ENCODE measurements around the gene SOX15. TPM values are rescaled to one million over a fixed set of nuclear protein-coding genes. Genes with fewer than 3 reads are reported as not detected.

The SOX15 gene
- total RNA-seq, 1 donor from 2014 or later = 18.7 TPM

- no peak for TF ChIP-seq CTCF (conservative IDR thresholded peaks at IDR 0.05; ENCODE audit: low read depth, low read length)
Observed at GRCh38 chr17:7572338-7572587, 17.6 kb downstream of the SOX15 start.

GRCh38 chr17:7570351-7570750 lies 19.5 kb downstream of the SOX15 start:
- H3K4me3 ChIP-seq (ENCODE audit: low read depth, low read length) = no peak overlapping the region
- TF ChIP-seq CTCF (conservative IDR thresholded peaks at IDR 0.05; ENCODE audit: low read depth, low read length) = no peak
- DNase-seq (ENCODE audit: low read depth) = no peak

More at GRCh38 chr17:7572338-7572587, 17.6 kb downstream of the SOX15 start:
- no peak for DNase-seq (ENCODE audit: low read depth)
- peak overlapping the region; percentile 75 for H3K4me3 ChIP-seq (ENCODE audit: low read depth, low read length)

- no peak for DNase-seq (ENCODE audit: low read depth)
- no peak overlapping the region for H3K4me3 ChIP-seq (ENCODE audit: low read depth, low read length)
- TF ChIP-seq CTCF (conservative IDR thresholded peaks at IDR 0.05; ENCODE audit: low read depth, low read length) = no peak
Observed at GRCh38 chr17:7569571-7569970, 20.3 kb downstream of the SOX15 start.

GRCh38 chr17:7563115-7563869 lies 26.6 kb downstream of the SOX15 start:
- no peak for DNase-seq (ENCODE audit: low read depth)
- H3K4me3 ChIP-seq (ENCODE audit: low read depth, low read length) = peak overlapping the region; percentile 89
- TF ChIP-seq CTCF (conservative IDR thresholded peaks at IDR 0.05; ENCODE audit: low read depth, low read length) = no peak

- TF ChIP-seq CTCF (conservative IDR thresholded peaks at IDR 0.05; ENCODE audit: low read depth, low read length) = no peak
- peak overlapping the region; percentile 89 for H3K4me3 ChIP-seq (ENCODE audit: low read depth, low read length)
- no peak for DNase-seq (ENCODE audit: low read depth)
Observed at GRCh38 chr17:7562208-7562605, 27.7 kb downstream of the SOX15 start.

- DNase-seq (ENCODE audit: low read depth) = no peak
- peak within 1 kb of the TSS; percentile 89 for H3K4me3 ChIP-seq (ENCODE audit: low read depth, low read length)
- no peak for TF ChIP-seq CTCF (conservative IDR thresholded peaks at IDR 0.05; ENCODE audit: low read depth, low read length)
Observed at GRCh38 chr17:7561589-7562207, 28.2 kb downstream of the SOX15 start, which contains the start of gene SENP3. Gene SENP3 (plus strand): TSS chr17:7561919. CDS start chr17:7563077, 1,158 bp downstream.

All from epithelial cell of proximal tubule (primary cell).